Suprapubic skin (tissue), 3 donors: ENCODE measurements around the gene MINDY1.

ENCODE experiments used
- POLR2AphosphoS5 ChIP-seq, 3 donors: sonication (generic); formaldehyde crosslinking; IDR thresholded peaks; one replicate each; pipeline ENCODE4 v1.6.1; 2017; ENCODE audit warnings: antibody characterized with exemption in 3 of 3
- TF ChIP-seq, protein P1 (sequence below), 2 donors: fragments of 200-600 bp in 1 of 2; fragments of 450-650 bp in 1 of 2; sonication (generic) in 1 of 2; IDR thresholded peaks; one replicate each; pipeline ENCODE4 v1.5.1; 2016 to 2019; ENCODE audit warnings: antibody characterized with exemption in 2 of 2, mild to moderate bottlenecking in 1 of 2, moderate library complexity in 1 of 2

DNA sequence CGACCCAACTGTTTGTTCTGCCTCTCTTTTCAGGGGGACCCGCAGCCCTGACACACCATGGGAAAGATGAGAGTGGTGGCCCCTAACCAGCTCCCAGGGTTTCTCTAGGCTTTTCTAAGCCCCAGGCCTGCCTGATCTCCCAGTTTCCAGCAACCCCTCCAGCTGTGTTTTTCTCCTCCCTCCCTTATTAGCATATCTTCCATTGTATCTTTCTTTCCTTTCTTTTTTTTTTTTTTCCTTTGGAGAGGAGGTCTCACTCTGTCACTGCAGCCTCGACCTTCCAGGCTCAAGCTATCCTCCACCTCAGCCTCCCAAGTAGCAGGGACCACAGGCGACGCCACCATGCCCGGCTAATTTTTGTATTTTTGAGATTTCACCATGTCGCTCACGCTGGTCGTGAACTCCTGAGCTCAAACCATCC lies 30.3 kb downstream of the MINDY1 start:
- TF ChIP-seq, protein P1, sequence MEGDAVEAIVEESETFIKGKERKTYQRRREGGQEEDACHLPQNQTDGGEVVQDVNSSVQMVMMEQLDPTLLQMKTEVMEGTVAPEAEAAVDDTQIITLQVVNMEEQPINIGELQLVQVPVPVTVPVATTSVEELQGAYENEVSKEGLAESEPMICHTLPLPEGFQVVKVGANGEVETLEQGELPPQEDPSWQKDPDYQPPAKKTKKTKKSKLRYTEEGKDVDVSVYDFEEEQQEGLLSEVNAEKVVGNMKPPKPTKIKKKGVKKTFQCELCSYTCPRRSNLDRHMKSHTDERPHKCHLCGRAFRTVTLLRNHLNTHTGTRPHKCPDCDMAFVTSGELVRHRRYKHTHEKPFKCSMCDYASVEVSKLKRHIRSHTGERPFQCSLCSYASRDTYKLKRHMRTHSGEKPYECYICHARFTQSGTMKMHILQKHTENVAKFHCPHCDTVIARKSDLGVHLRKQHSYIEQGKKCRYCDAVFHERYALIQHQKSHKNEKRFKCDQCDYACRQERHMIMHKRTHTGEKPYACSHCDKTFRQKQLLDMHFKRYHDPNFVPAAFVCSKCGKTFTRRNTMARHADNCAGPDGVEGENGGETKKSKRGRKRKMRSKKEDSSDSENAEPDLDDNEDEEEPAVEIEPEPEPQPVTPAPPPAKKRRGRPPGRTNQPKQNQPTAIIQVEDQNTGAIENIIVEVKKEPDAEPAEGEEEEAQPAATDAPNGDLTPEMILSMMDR (IDR thresholded peaks at IDR 0.05): no peak
- TF ChIP-seq POLR2AphosphoS5 (IDR thresholded peaks at IDR 0.05): no peak
